T-helper 1 cell treated with Interleukin-12 subunit alpha and Interleukin-12 subunit beta and Interleukin-4 antibody, amounts not matched to agents 30 μg/mL and 1 μg/mL, for 36 hours (primary cell): ENCODE measurements around the gene INO80B.

Source experiments
- H3K27ac Mint-ChIP-seq: one replicate; pipeline ENCODE4 v1.8.0; 2021; ENCODE audit warnings: mild to moderate bottlenecking, mixed read lengths
- H3K27me3 Mint-ChIP-seq: one replicate; pipeline ENCODE4 v1.8.0; 2021; ENCODE audit warnings: low read depth, mixed read lengths
- H3K36me3 Mint-ChIP-seq: one replicate; pipeline ENCODE4 v1.8.0; 2021; ENCODE audit warnings: low read depth, mixed read lengths
- H3K4me1 Mint-ChIP-seq: one replicate; pipeline ENCODE4 v1.8.0; 2021; ENCODE audit warnings: low read depth, mixed read lengths
- H3K4me3 Mint-ChIP-seq: one replicate; pipeline ENCODE4 v1.8.0; 2021; ENCODE audit warnings: mild to moderate bottlenecking, moderate library complexity, mixed read lengths
- H3K9me3 Mint-ChIP-seq: one replicate; pipeline ENCODE4 v1.8.0; 2021; ENCODE audit warnings: mixed read lengths

The INO80B gene

DNA sequence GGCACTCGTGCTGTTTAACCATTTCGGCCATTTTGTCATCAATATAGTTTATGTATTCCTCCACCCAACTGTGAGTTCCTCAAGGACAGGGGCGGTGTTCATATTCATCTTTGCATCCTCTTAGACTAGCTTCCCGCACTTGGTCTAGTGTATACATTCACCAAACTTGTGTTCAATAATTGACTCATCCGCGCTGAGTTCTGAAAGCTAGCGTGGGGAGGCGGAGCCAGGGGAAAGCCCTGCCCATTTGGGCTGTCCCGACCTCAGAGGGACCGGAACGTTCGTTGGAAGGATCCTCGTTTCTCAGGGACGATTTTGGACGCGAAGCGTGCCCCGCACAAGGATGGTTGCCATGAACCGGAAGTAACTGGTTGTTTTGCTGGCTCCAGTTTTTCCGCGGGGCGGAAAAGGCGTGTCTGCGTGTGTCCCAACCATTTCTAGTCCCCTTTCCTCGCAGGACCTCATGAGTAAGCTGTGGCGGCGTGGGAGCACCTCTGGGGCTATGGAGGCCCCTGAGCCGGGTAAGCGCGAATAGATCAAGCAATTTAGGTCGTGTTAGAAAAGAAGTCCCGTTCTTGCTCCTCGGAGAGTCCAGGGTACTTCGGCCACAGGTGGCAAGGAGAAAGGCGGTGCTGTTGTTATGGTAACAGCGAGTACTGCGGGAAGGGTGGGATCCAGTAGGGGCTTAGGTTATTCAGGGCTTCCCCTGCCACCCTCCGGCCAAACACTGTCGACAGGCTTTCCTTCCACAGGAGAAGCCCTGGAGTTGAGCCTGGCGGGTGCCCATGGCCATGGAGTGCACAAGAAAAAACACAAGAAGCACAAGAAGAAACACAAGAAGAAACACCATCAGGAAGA lies at the start of gene INO80B:
INO80B (plus strand) TSS at position 434 of the 858 bp plus-strand sequence; CDS start at position 464, 30 bp downstream.
- peaks cover 49% of the 10 kb centered on the region for H3K4me1 Mint-ChIP-seq
- H3K27me3 Mint-ChIP-seq = no peaks in the 10 kb centered on the region
- H3K36me3 Mint-ChIP-seq = peaks cover 19% of the 10 kb centered on the region
- H3K4me3 Mint-ChIP-seq = peak within 1 kb of the TSS; percentile 94
- H3K9me3 Mint-ChIP-seq = no peaks in the 10 kb centered on the region
- H3K27ac Mint-ChIP-seq = peak within 1 kb of the TSS; percentile 99

DNA sequence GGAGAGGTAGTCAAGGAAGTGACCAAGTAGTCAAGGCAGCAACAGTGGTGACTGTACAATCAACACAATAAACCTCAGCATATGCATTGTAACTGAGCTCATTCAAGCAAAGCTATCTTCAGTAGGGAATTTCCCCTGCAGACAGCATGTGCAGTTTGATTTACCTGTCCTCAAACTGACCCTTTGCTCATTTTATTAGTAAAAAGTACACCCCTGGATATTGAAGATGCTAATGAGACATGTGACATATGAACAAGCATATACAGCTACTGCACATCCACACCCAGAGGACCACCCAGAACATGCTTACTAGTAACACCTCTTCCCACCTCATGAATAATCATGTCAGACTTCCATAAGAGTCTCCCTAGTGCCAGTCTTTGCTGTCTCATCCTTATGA lies 48.9 kb upstream of the INO80B start:
- Mint-ChIP-seq H3K4me3 (no peak overlapping the region), H3K4me1 (peaks cover 4% of the 10 kb centered on the region), H3K27me3 (peaks cover 24% of the 10 kb centered on the region), H3K36me3 (no peaks in the 10 kb centered on the region), H3K27ac (no peak overlapping the region), H3K9me3 (no peaks in the 10 kb centered on the region)

DNA sequence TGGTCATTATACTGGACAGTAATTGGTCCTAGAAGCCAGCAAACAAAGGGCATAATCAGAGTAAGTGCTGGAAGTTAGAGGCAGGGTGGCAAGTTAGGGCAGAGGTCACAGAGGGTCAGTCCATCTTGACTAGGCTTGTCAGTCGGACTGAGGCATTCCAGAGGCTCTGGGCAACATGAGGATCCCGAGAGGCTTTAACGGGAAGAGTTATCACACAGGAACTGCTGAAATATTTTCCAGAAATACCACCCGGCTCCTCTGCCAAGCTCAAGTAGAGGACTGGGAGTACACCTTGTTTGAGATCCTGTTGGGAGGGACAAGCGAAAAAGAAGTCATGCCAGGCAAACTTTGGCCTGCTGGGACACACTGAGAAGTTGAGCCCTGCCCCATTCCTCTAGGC lies 47.2 kb upstream of the INO80B start:
- Mint-ChIP-seq H3K4me3 (no peak overlapping the region), H3K27ac (no peak overlapping the region), H3K27me3 (peaks cover 24% of the 10 kb centered on the region), H3K36me3 (no peaks in the 10 kb centered on the region), H3K4me1 (peaks cover 4% of the 10 kb centered on the region), H3K9me3 (no peaks in the 10 kb centered on the region)

DNA sequence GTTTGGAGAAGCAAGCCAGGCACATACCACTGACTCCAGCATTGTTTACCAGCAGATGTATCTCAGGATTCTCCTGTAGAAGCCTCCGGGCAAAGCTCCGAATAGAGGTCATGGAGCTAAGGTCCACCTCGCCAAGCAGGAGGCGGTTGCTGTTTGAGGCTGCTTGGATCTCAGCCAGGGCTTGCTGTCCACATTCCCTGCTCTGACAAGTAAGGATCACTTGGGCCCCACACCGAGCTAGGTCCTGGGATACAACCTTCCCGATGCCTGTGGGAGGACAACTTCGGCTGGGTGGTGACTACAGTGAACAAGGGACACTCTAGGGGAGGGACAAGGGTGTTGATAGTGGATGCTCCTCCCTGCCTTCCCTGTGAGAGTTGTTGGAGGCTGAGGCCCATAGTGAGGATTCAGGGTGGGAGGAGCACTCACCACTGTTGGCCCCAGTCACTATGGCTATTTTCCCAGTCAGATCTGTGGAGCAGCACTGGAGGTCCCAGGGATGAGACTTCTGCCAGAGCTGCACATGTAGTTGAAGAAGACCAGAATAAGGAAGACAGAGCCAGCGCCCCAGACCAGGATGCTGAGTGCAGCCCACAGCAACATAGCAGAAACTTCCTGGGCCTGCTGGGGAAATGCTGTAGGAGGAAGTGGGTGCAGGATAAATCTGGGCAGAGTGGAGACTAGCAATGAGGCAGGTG lies 41.7 kb upstream of the INO80B start:
- Mint-ChIP-seq H3K4me1 (peaks cover 14% of the 10 kb centered on the region), H3K36me3 (no peaks in the 10 kb centered on the region), H3K27me3 (peaks cover 13% of the 10 kb centered on the region), H3K27ac (no peak overlapping the region), H3K4me3 (no peak overlapping the region), H3K9me3 (no peaks in the 10 kb centered on the region)

DNA sequence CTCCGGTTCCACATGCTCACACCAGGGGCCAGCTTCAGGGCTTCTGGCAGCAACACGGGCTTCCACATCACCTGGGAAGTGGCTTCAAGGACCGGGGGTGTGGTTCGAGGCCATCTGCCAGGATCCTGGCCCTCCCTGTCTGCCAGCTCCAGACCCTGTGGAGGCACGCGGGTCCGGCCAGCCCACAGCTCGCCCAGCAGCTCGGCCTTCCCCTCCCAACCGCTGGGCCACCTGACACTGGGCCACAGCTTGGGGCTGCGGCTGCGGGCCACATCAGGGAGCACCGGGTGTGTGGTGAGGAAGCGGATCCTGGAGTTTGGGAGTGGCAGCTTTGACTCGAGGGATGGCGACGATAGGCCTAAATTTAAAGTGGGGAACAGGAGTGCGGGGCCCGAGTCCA lies 40.4 kb upstream of the INO80B start:
- Mint-ChIP-seq H3K36me3 (no peaks in the 10 kb centered on the region), H3K4me3 (peak overlapping the region; percentile 21), H3K4me1 (peaks cover 14% of the 10 kb centered on the region), H3K9me3 (no peaks in the 10 kb centered on the region), H3K27me3 (no peaks in the 10 kb centered on the region), H3K27ac (no peak overlapping the region)

DNA sequence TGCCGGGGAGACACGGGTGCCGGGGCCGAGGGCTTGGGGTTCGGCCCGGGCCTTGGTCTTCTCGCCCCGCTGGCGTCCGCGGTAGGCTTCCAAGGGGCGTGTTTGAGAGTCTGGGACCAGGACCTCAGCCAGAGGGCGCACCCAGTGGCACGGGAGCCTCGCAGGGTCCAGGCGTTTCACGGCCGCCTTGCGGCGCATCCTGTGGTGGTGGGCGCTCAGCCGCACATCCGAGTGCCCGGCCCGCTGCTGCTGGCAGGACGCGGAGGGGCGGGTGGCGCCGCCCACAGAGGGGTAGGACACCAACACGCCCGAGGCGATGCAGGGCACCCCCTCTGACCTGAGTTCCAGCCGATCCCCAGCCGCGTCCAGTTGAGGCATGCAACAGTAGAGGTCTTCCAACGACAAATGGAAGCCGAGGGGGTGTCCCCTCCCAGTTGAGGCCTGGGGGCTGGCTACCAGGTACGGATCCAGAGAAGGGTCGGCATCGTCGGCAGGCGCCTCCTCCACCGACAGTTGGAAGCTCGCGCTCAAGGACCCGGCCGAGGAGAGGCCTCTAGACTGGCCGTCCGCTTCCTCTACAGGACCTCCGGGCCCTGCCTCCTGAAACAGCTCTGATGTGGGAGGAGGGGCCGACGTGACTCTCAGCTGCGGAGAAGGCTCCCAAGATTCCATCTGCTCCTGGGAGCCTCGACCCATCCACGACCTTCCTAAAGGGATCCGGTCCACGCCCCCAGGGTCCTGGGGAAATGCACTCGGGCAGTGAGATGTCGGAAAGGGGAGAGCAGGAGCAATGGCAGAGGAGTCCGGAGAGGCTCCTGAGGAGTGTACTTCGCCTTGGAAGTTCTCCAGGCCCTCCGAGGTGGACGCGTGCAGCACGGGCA lies 39.8 kb upstream of the INO80B start:
- peaks cover under 1% of the 10 kb centered on the region for H3K27me3 Mint-ChIP-seq
- peaks cover 16% of the 10 kb centered on the region for H3K4me1 Mint-ChIP-seq

DNA sequence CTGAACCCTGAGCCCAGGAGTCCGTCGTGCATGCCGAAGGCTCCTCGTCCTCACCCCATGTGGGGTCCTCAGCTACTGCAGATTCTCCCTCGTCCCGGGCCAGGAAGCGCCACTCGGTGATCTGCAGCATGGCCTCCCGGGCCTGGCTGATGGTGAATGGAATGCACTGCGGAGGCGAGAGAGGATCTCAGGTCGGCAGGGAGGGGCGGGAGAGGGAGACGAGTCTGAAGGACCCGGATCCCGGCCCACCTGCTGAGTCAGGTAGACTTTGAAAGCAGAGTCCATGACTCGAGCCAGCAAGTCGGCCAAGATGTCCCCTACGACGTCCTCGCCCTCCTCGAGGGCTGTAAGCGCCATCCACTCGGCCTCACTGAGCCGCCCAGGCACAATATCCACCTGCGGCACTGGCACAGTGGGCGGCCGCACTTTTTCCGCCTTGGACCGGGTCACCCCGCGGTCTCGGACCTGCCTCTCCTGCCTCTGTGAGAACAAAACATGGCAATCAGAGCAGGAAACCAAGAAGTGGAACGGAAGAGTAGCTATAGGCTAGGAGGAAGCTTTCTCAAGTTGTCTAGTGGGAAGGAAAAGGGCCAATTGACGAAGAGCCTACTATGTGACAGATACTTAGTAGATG lies 39.0 kb upstream of the INO80B start:
- Mint-ChIP-seq H3K4me3 (peak overlapping the region; percentile 25), H3K27ac (no peak overlapping the region), H3K27me3 (peaks cover 4% of the 10 kb centered on the region)

More for the DNA sequence above, 39.8 kb upstream of the INO80B start:
- Mint-ChIP-seq H3K36me3 (no peaks in the 10 kb centered on the region), H3K4me3 (peak overlapping the region; percentile 54), H3K9me3 (no peaks in the 10 kb centered on the region), H3K27ac (peak overlapping the region; percentile 63)

DNA sequence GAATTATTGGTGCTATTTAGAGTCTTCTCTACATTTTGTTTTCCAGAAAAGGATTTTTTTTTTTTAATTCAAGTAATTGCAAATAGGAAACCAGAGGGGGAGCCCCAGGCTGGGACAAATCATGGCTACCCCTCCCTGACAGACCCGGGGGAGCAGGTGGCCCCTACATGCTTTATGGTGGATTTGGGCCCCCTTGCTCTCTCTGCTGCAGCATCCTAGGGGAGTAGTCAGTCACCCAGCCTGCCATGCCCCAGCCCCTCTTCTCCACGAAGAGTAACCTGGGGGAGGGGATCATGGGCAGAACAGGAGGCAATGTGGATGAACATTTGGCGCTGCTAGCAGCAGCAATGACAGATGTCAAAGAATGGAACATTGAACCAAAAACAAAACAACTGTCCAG lies 38.1 kb upstream of the INO80B start:
- Mint-ChIP-seq H3K36me3 (no peaks in the 10 kb centered on the region), H3K27me3 (peaks cover 4% of the 10 kb centered on the region), H3K4me1 (peaks cover 24% of the 10 kb centered on the region), H3K27ac (no peak overlapping the region), H3K4me3 (no peak overlapping the region), H3K9me3 (no peaks in the 10 kb centered on the region)

More for the DNA sequence above, 39.0 kb upstream of the INO80B start:
- peaks cover 20% of the 10 kb centered on the region for H3K4me1 Mint-ChIP-seq
- no peaks in the 10 kb centered on the region for H3K9me3 Mint-ChIP-seq
- no peaks in the 10 kb centered on the region for H3K36me3 Mint-ChIP-seq

DNA sequence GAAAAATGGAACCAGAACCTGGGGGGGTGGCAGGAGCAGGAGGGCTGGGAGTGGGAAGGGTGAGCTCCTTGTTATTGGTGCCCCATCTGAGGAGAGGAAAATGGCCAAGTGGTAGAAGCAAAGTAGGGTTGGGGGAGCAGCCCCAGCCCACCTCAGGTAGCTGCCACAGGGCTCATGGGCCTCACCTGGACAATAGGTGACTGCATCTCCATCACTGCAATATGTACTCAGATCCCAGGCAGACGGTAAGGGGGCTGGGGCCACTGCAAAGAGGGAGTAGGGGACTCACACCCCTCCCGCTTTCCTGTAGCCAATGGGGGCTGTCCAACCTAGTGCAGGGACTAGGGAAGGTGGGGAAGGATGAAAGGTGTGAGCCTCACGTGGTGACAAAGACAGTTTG lies 37.7 kb upstream of the INO80B start:
- Mint-ChIP-seq H3K9me3 (no peaks in the 10 kb centered on the region), H3K4me1 (peaks cover 24% of the 10 kb centered on the region), H3K4me3 (no peak overlapping the region), H3K36me3 (no peaks in the 10 kb centered on the region), H3K27me3 (peaks cover 4% of the 10 kb centered on the region), H3K27ac (no peak overlapping the region)

DNA sequence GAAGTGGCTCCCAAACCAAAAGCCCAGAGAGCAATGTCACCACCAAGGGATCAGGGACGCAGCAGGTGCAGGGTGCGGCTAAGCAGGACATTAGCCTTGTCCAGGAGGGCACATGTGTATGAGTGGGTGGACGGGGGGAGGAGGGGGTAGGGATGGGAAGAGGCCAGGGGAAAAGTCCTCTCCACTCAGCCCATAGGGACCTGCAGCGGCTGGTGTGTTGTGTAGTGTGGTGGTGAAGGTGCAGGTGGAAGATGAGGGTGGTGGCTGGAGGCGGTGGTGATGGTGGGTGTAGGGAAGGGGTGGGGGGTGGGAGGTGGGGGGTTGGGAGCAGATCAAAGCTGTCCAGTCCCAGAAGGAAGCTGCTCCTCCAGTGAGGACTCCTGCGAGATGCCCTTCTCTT lies 37.1 kb upstream of the INO80B start:
- Mint-ChIP-seq H3K9me3 (no peaks in the 10 kb centered on the region), H3K4me3 (no peak overlapping the region), H3K27me3 (peaks cover 4% of the 10 kb centered on the region), H3K36me3 (no peaks in the 10 kb centered on the region), H3K4me1 (peaks cover 26% of the 10 kb centered on the region), H3K27ac (no peak overlapping the region)

DNA sequence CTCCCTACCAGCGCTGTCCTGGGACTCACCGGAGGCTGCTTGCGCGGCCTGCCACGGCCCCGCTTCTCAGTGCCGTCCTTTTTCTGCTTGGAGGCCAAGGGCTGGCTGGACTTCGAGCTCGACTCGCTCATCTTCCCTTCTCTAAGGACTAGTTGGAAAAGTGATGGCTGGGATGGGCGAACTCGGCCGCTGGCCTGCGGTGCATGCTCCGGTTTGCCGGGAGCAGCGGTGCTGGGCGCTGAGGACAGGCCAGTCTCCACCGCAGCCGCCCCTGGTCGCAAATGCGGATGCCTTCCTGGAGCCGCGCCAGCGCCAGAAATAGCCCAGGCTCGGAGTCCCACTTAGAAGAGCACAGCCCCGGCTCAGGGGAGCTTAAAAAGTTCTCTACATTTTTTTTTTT lies 36.6 kb upstream of the INO80B start:
- Mint-ChIP-seq H3K36me3 (no peaks in the 10 kb centered on the region), H3K9me3 (no peaks in the 10 kb centered on the region), H3K4me3 (no peak overlapping the region), H3K27ac (no peak overlapping the region), H3K27me3 (peaks cover 4% of the 10 kb centered on the region), H3K4me1 (peaks cover 30% of the 10 kb centered on the region)

DNA sequence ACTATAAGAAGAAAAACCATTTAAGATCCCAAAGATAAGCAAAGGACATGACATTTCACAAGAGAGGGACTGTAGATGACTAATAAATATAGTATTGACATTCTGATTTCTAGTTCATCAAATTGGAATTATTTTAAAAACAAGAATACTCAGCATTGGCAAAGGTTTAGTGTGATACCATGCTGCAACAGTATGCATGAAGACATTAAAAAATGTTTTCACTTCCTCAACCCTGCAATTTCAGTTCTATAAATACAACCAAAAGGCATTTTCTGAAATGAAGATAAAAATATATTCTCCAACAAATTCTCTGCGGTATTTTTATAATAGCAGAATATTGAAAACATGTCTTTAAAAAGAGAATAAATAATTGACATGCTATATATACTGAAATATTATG lies 35.5 kb upstream of the INO80B start:
- Mint-ChIP-seq H3K4me3 (no peak overlapping the region), H3K27me3 (peaks cover 4% of the 10 kb centered on the region), H3K27ac (no peak overlapping the region), H3K36me3 (no peaks in the 10 kb centered on the region), H3K4me1 (peaks cover 30% of the 10 kb centered on the region), H3K9me3 (no peaks in the 10 kb centered on the region)

DNA sequence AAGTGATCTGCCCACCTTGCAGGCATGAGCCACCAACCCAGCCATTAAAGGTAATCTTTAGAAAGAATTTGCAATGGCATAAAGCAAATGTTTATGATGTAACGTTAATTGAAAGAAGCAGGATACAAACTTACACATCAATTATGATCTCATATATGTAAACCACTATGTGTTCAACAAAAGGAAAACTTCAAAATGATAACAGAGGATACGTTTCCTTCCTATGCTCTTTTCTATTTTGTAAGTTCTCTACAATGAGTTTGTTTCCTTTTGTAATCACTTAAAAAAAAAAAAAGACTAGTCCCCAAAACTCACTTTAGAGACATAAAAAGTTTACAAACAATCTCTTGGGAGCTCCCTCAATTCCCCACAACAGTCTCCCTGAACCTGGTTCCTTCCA lies 34.9 kb upstream of the INO80B start:
- Mint-ChIP-seq H3K4me3 (peak overlapping the region; percentile 8), H3K27ac (peak overlapping the region; percentile 28), H3K9me3 (no peaks in the 10 kb centered on the region), H3K4me1 (peaks cover 30% of the 10 kb centered on the region), H3K36me3 (no peaks in the 10 kb centered on the region), H3K27me3 (peaks cover 4% of the 10 kb centered on the region)
